ENCODE measurements around the gene RNF208. TPM values are rescaled to one million over a fixed set of nuclear protein-coding genes. Genes with fewer than 3 reads are reported as not detected.

RNF208 gene
- total and polyA plus RNA-seq, 9 of the 15 experiments (the other 6 are each of a cell fraction or from before 2014, with no cell fraction given) = 0.15 to 6.9 (median 0.50) TPM; not detected in 2

DNA sequence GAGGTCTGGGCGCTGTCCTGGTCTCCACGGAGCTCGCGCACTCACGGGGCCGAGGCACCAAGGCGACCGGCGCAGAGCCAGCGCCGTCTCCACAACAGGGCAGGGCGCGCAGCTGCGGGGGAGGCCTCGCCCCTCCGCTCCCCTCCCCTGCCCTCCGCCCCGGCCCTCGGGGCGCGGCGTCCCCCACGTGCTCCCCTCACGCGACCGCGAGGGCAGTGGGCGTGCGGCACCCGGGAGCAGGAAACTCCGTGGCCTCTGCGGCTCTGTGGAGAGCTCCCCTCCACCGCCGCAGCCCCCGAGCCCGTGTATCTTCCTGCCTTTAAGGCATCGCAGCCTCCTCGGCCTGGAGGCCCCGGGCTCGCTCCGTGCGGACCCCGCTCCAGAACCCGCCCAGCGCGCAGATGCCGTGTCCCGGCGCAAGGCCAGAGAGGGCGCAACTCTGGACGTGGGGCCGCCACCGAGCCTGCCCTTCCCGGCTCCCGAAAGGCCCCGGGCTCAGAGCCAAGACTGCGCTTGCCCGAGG is 18.3 kb upstream of the RNF208 start (continued):
- TF ChIP-seq, protein P1, sequence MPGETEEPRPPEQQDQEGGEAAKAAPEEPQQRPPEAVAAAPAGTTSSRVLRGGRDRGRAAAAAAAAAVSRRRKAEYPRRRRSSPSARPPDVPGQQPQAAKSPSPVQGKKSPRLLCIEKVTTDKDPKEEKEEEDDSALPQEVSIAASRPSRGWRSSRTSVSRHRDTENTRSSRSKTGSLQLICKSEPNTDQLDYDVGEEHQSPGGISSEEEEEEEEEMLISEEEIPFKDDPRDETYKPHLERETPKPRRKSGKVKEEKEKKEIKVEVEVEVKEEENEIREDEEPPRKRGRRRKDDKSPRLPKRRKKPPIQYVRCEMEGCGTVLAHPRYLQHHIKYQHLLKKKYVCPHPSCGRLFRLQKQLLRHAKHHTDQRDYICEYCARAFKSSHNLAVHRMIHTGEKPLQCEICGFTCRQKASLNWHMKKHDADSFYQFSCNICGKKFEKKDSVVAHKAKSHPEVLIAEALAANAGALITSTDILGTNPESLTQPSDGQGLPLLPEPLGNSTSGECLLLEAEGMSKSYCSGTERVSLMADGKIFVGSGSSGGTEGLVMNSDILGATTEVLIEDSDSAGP (CRISPR knock-in tag; IDR thresholded peaks at IDR 0.05) = no peak
- TF ChIP-seq, protein P2, sequence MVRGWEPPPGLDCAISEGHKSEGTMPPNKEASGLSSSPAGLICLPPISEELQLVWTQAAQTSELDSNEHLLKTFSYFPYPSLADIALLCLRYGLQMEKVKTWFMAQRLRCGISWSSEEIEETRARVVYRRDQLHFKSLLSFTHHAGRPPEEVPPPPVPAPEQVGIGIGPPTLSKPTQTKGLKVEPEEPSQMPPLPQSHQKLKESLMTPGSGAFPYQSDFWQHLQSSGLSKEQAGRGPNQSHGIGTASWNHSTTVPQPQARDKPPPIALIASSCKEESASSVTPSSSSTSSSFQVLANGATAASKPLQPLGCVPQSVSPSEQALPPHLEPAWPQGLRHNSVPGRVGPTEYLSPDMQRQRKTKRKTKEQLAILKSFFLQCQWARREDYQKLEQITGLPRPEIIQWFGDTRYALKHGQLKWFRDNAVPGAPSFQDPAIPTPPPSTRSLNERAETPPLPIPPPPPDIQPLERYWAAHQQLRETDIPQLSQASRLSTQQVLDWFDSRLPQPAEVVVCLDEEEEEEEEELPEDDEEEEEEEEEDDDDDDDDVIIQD (CRISPR knock-in tag; IDR thresholded peaks at IDR 0.05) = 0 out of 2 replicates have a peak, but pooled peaks have one; percentile 43
- TF ChIP-seq, protein P3, sequence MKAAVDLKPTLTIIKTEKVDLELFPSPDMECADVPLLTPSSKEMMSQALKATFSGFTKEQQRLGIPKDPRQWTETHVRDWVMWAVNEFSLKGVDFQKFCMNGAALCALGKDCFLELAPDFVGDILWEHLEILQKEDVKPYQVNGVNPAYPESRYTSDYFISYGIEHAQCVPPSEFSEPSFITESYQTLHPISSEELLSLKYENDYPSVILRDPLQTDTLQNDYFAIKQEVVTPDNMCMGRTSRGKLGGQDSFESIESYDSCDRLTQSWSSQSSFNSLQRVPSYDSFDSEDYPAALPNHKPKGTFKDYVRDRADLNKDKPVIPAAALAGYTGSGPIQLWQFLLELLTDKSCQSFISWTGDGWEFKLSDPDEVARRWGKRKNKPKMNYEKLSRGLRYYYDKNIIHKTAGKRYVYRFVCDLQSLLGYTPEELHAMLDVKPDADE (conservative IDR thresholded peaks at IDR 0.05; ENCODE audit: control insufficient read depth, low read depth, low read length) = peak; percentile 76
- TF ChIP-seq NR1H2 (CRISPR knock-in tag; IDR thresholded peaks at IDR 0.05) (peak; percentile 92; the same call in 1 of the 2 replicates), KDM5B (IDR thresholded peaks at IDR 0.05; ENCODE audit: insufficient replicate concordance, low read depth, low read length) (peak; percentile 82), SIX5 (IDR thresholded peaks at IDR 0.05; ENCODE audit: borderline replicate concordance in 1 of 2, insufficient read depth in 1 of 2, low read depth in 1 of 2, low read length in 2 of 2) (no peak), KLF10 (CRISPR knock-in tag; IDR thresholded peaks at IDR 0.05) (no peak), MEIS2 (IDR thresholded peaks at IDR 0.05; ENCODE audit: partially characterized antibody) (no peak), CTBP1 (IDR thresholded peaks at IDR 0.05; ENCODE audit: borderline replicate concordance) (peak; percentile 94), MXI1 (IDR thresholded peaks at IDR 0.05; ENCODE audit: low read depth, low read length) (no peak), CBFA2T3 (IDR thresholded peaks at IDR 0.05) (peak; percentile 36; the same call in 1 of the 2 replicates), ARID1B (IDR thresholded peaks at IDR 0.05) (no peak; the same call in 1 of the 2 replicates), SOX6 (IDR thresholded peaks at IDR 0.05) (peak; percentile 58), ZNF561 (CRISPR knock-in tag; conservative IDR thresholded peaks at IDR 0.05) (no peak), ZNF197 (CRISPR knock-in tag; IDR thresholded peaks at IDR 0.05; ENCODE audit: low read depth) (no peak)
- TF ChIP-seq, protein P4, sequence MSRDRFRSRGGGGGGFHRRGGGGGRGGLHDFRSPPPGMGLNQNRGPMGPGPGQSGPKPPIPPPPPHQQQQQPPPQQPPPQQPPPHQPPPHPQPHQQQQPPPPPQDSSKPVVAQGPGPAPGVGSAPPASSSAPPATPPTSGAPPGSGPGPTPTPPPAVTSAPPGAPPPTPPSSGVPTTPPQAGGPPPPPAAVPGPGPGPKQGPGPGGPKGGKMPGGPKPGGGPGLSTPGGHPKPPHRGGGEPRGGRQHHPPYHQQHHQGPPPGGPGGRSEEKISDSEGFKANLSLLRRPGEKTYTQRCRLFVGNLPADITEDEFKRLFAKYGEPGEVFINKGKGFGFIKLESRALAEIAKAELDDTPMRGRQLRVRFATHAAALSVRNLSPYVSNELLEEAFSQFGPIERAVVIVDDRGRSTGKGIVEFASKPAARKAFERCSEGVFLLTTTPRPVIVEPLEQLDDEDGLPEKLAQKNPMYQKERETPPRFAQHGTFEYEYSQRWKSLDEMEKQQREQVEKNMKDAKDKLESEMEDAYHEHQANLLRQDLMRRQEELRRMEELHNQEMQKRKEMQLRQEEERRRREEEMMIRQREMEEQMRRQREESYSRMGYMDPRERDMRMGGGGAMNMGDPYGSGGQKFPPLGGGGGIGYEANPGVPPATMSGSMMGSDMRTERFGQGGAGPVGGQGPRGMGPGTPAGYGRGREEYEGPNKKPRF (IDR thresholded peaks at IDR 0.05; ENCODE audit: low read depth, low read length) = no peak
- TF ChIP-seq, protein P5, sequence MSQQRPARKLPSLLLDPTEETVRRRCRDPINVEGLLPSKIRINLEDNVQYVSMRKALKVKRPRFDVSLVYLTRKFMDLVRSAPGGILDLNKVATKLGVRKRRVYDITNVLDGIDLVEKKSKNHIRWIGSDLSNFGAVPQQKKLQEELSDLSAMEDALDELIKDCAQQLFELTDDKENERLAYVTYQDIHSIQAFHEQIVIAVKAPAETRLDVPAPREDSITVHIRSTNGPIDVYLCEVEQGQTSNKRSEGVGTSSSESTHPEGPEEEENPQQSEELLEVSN (IDR thresholded peaks at IDR 0.05; ENCODE audit: borderline replicate concordance in 1 of 2, extremely low read depth in 1 of 2, insufficient read depth in 1 of 2, insufficient read length in 1 of 2, low read depth in 1 of 2, low read length in 1 of 2, poor library complexity in 1 of 2, severe bottlenecking in 1 of 2) = peak; percentile 89
- TF ChIP-seq, protein P6, sequence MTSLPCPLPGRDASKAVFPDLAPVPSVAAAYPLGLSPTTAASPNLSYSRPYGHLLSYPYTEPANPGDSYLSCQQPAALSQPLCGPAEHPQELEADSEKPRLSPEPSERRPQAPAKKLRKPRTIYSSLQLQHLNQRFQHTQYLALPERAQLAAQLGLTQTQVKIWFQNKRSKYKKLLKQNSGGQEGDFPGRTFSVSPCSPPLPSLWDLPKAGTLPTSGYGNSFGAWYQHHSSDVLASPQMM (CRISPR knock-in tag; IDR thresholded peaks at IDR 0.05) = no peak

Data from K562 (cell line).